Measurements from ENCODE around the gene OXNAD1.
A peak's percentile ranks its signal among the peaks of the same experiment; 100 is the strongest.

OXNAD1 gene

DNA sequence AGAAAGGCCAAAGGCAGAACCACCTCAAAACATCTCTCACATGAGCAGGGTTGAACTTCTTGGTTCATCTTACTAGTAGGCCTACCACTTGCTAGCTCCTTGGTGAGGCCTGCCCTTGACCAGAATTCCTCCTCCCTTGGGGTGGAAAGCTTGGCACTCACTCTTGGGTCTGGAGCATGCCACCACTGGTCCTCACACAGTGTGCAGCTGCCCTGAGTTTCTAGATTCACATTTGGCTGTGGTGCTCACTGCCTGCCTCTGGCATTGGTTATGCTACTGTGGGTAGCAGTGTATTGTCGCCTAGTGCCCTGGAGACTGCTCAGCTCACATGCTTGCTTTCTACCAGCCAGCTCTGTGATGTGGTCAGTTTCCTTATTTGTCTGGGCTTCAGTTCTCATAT, 23.7 kb downstream of the OXNAD1 start:
- peak overlapping the region in 1 of 2 donors; percentile 53 for H3K27ac ChIP-seq
- peaks cover 0 to 21% (median 7%) of the 10 kb centered on the region in 4 donors for H3K4me1 ChIP-seq
- no peaks in the 10 kb centered on the region for H3K27me3 ChIP-seq
- peaks cover 0 to 22% (median 0%) of the 10 kb centered on the region in 3 donors for H3K36me3 ChIP-seq
- TF ChIP-seq, protein P1, sequence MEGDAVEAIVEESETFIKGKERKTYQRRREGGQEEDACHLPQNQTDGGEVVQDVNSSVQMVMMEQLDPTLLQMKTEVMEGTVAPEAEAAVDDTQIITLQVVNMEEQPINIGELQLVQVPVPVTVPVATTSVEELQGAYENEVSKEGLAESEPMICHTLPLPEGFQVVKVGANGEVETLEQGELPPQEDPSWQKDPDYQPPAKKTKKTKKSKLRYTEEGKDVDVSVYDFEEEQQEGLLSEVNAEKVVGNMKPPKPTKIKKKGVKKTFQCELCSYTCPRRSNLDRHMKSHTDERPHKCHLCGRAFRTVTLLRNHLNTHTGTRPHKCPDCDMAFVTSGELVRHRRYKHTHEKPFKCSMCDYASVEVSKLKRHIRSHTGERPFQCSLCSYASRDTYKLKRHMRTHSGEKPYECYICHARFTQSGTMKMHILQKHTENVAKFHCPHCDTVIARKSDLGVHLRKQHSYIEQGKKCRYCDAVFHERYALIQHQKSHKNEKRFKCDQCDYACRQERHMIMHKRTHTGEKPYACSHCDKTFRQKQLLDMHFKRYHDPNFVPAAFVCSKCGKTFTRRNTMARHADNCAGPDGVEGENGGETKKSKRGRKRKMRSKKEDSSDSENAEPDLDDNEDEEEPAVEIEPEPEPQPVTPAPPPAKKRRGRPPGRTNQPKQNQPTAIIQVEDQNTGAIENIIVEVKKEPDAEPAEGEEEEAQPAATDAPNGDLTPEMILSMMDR (IDR thresholded peaks at IDR 0.05) = no peak
- H3K9me3 ChIP-seq = no peaks in the 10 kb centered on the region
- intact Hi-C loops (cut with DNase I; ENCODE audit: low total_unique reads) = loop anchor here (5.0 kb wide), 1 partner anchor 264 kb away; no protein-coding TSS in a partner anchor
- no peak overlapping the region for H3K4me3 ChIP-seq
- DNase-seq = no peak

DNA sequence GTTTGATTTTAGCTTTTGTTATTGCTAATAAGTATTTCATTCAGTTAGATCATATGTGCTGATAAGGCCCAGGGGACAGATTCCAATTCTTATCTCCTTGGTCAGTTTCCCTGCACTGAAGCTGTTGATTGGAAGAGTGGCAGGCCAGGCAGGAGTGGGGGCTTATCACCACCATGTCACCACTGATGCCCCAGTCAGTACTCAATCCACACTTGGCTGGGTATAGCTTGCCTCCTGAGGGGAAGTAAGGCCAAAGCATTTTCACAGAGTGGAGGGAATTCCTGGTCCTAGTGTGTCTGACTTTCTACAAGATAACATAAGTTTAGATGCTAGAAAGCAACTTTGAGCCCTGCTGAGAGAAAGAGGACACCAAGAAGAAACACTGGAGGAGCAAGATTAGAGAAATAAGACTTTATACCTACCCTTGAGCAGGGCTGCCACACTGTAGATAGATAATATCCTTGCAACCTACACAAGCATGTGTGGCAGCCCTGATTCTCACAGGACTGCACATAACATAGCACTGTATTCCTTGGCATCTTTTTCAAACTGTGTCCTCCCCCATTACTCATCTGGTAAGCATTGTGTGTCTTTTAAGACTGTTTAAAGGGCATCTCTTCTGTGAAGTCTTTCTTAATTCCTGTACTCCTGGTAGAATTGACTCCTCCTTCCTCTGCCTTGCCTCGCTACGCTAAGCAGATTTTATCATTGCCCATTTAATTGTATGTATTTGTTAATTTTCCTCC, 24.3 kb downstream of the OXNAD1 start:
- TF ChIP-seq, protein P1 (IDR thresholded peaks at IDR 0.05) = no peak
- Histone ChIP-seq H3K27ac (peak overlapping the region in 1 of 2 donors; percentile 28), H3K27me3 (no peaks in the 10 kb centered on the region), H3K4me1 (peaks cover 0 to 21% (median 7%) of the 10 kb centered on the region in 4 donors), H3K9me3 (no peaks in the 10 kb centered on the region), H3K4me3 (no peak overlapping the region), H3K36me3 (peaks cover 0 to 16% (median under 1%) of the 10 kb centered on the region in 3 donors)
- intact Hi-C loops (cut with DNase I; ENCODE audit: low total_unique reads) = loop anchor here (5.0 kb wide), 1 partner anchor 263 kb away; no protein-coding TSS in a partner anchor
- DNase-seq = no peak

DNA sequence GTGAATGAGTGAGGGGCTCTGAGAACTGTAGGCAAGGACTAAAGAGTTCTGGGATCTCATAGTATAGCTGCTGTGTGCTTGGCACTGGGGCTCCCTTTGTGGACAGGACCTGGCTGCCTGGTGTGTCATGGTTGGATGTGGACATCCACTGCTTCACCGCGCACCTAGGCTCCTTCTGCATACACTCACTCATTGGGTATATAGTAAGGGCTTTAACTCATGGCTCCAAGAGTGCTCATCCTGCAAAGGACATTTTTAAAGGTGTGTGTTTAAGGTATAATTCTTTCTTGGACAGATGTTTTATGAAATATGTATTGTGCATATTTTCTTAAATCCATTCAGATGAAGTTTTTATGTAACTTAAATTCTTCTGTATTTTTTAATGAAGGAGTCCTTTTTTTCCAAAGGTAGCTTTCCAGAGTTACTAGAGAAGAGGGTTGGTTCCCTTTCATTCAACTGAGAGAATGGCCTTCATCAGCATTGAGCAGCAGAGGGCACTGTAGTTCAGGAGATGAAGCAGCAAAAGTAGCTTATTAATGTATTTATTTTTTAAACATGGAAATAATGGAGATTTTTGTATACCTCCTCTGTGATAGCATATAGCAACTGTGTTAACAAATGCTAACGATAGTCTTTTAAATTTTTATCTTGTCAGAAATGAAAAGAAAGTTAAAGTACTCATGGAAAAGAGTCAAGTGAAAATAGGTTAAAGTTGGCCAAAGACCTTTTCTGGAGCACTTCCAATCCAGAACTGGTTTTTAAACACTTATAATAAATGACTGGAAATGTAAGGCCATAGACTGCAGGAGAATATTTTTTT, 25.2 kb downstream of the OXNAD1 start:
- peaks cover 0 to 16% (median 7%) of the 10 kb centered on the region in 3 donors for H3K36me3 ChIP-seq
- no peak overlapping the region for H3K4me3 ChIP-seq
- H3K27ac ChIP-seq = no peak overlapping the region
- H3K27me3 ChIP-seq = no peaks in the 10 kb centered on the region
- DNase-seq = peak in 1 of 2 donors; percentile 43
- intact Hi-C loops (cut with DNase I; ENCODE audit: low total_unique reads) = no loop called here
- peaks cover 0 to 21% (median 7%) of the 10 kb centered on the region in 4 donors for H3K4me1 ChIP-seq
- TF ChIP-seq, protein P1 (IDR thresholded peaks at IDR 0.05) = peak; percentile 68 to 85
- H3K9me3 ChIP-seq = no peaks in the 10 kb centered on the region

DNA sequence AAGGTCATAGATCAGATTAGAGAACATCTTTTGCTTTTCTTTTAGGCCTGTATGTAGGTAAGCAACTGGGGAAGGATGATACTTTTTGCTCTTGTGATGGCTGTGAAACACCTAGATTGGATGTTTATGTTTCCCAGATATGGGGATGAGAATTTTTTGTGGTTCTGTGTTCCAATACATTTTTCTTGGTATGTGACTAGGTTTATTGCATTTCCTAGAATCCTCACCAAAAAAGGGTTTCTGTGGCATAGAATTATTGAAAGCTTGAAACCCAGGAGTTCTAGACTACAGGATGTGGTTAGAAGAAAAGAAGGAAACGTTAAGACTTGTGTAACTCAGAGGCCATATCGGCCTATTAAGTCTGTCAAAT, 25.8 kb downstream of the OXNAD1 start:
- intact Hi-C loops (cut with DNase I; ENCODE audit: low total_unique reads) = no loop called here
- Histone ChIP-seq H3K4me3 (no peak overlapping the region), H3K27me3 (no peaks in the 10 kb centered on the region), H3K36me3 (peaks cover 0 to 22% (median 13%) of the 10 kb centered on the region in 3 donors), H3K4me1 (peaks cover 0 to 21% (median 7%) of the 10 kb centered on the region in 4 donors), H3K27ac (no peak overlapping the region), H3K9me3 (no peaks in the 10 kb centered on the region)
- DNase-seq = no peak
- TF ChIP-seq, protein P1 (IDR thresholded peaks at IDR 0.05) = no peak

DNA sequence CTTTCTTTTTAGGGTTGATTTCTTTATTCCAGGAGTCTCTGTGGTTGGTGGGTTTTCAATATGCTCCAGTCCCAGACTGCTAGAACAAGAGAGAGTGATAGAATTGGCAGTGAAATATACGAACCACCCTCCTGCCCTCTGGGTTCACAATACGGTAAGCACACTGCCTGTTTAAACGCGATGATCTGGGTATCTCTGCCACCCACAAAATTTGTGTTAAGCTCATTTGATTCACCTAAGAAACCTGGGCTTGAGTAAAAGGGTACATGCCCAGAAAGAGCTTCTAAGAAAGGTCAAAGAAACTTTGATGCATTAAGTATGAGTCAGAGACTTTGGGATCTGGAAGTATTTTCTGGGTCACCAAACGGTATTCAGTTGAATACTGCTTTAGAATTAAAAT, 29.8 kb downstream of the OXNAD1 start:
- H3K27me3 ChIP-seq = no peaks in the 10 kb centered on the region
- H3K36me3 ChIP-seq = peaks cover 0 to 21% (median 14%) of the 10 kb centered on the region in 3 donors
- intact Hi-C loops (cut with DNase I; ENCODE audit: low total_unique reads) = no loop called here
- H3K4me1 ChIP-seq = peaks cover 0 to 10% (median 0%) of the 10 kb centered on the region in 4 donors
- no peak overlapping the region for H3K27ac ChIP-seq
- no peaks in the 10 kb centered on the region for H3K9me3 ChIP-seq
- TF ChIP-seq, protein P1 (IDR thresholded peaks at IDR 0.05) = no peak
- no peak overlapping the region for H3K4me3 ChIP-seq
- DNase-seq = no peak

Data from tibial artery (tissue), 4 donors.